ENCODE data around the gene UBE2A.
A peak's percentile ranks its signal among the peaks of the same experiment; 100 is the strongest.

DNA sequence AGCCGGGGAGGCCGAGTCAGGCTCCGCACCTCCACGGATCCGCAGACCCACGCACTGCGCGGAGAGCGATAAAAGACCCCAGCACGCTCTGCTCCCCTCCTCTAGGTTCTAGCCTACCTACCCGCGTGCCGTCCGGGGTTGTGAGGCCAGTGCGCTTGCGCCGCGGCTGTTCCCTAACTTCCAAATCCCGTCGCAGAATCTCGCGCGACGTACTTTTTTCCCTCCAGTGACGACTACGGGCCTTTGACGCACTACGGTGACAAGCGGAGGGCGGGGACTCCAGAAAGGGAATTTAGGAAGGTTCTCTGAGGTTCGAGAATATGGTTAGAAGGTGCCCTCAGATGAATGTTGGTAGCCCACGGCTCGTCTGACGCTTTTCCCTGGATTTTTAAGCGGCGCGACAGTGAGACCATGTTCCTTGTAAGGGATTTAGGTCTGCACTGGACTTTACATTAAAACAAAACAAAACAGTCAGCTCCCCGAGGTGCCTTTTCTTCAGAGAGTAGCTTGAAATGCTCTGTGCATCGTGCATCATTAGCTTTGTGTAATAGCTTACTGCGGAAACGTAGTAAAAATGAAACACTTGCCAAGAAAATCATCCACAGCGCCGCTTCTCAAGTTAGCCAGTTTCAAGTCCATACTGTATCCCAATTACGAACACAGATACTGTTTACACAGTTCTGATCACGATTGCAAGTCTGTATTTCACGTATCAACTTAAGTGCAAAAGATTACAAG, 32.1 kb downstream of the UBE2A start, which contains the start of gene NKRF:
- TF ChIP-seq CTCF (IDR thresholded peaks at IDR 0.05) (no peak), POLR2A (IDR thresholded peaks at IDR 0.05) (peak in 3 of 4 donors; percentile 57 to 84 (median 72))
